Activated naive CD8-positive, alpha-beta T cell treated with anti-CD3 and anti-CD28 coated beads, Interleukin-2, amount 50 U/mL, for 24 hours (primary cell): Measurements from ENCODE around the gene SLC22A23.

Experiments
- ATAC-seq: fragments of 150-1000 bp; cut with Tn5 transposase; one replicate; pipeline ENCODE4 v1.10.0; 2021
- DNase-seq: peaks from one replicate; pipeline ENCODE4 v3.0.0; 2021
- H3K27ac Mint-ChIP-seq: one replicate; pipeline ENCODE4 v1.8.0; 2021; ENCODE audit warnings: mild to moderate bottlenecking, mixed read lengths
- H3K27me3 Mint-ChIP-seq: one replicate; pipeline ENCODE4 v1.8.0; 2021; ENCODE audit warnings: mixed read lengths
- H3K36me3 Mint-ChIP-seq: one replicate; pipeline ENCODE4 v1.8.0; 2021; ENCODE audit warnings: low read depth, mixed read lengths
- H3K4me1 Mint-ChIP-seq: one replicate; pipeline ENCODE4 v1.8.0; 2021; ENCODE audit warnings: mixed read lengths
- H3K4me3 Mint-ChIP-seq: one replicate; pipeline ENCODE4 v1.8.0; 2021; ENCODE audit warnings: mild to moderate bottlenecking, moderate library complexity, mixed read lengths
- H3K9me3 Mint-ChIP-seq: one replicate; pipeline ENCODE4 v1.8.0; 2021; ENCODE audit warnings: mixed read lengths

SLC22A23 gene

DNA sequence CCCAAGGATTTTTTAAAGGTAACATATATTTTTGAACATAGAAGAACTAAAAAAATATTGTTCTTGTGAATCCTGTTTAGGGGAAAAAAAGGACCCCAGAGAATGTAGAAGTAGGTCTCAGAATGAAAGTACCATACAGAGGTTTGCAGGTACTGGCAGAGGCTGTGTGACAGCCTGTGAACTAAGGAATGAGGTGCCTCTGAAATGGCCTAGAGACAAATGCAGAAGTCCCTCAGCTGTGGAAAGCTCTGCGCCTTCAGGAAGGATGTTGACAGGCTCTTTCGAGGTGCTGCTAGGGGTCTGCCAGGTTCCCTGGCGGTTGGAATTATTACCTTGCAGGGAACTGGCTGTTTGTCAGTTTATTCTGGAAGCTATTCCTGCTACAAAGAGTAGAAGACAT lies 220.8 kb downstream of the SLC22A23 start:
- H3K4me1 Mint-ChIP-seq: peaks cover 10% of the 10 kb centered on the region
- DNase-seq: no peak
- no peaks in the 10 kb centered on the region for H3K9me3 Mint-ChIP-seq
- no peak overlapping the region for H3K4me3 Mint-ChIP-seq
- H3K36me3 Mint-ChIP-seq: no peaks in the 10 kb centered on the region
- ATAC-seq: no peak
- H3K27ac Mint-ChIP-seq: no peak overlapping the region
- peaks cover 72% of the 10 kb centered on the region for H3K27me3 Mint-ChIP-seq

DNA sequence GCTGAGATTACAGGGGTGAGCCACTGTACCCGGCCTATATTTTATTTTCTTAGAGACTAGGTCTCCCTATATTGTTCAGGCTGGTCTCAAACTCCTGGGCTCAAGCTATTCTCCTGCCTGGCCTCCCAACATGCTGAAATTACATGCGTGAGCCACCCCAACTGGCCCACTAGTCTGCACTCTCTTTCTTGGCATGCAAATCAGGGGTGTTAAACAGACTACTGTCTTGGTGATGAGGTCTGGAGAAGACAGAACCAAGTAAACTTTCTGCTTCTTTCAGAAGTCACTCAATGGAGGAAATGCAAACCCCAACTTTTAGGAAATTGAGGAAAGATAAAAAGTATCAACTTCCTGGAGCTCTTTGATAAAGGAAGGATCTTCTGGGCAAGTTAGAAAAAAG lies 221.4 kb downstream of the SLC22A23 start:
- Mint-ChIP-seq H3K9me3 (no peaks in the 10 kb centered on the region), H3K27ac (no peak overlapping the region), H3K4me3 (no peak overlapping the region), H3K27me3 (peaks cover 78% of the 10 kb centered on the region), H3K36me3 (no peaks in the 10 kb centered on the region), H3K4me1 (peaks cover 15% of the 10 kb centered on the region)
- no peak for ATAC-seq
- DNase-seq: no peak

DNA sequence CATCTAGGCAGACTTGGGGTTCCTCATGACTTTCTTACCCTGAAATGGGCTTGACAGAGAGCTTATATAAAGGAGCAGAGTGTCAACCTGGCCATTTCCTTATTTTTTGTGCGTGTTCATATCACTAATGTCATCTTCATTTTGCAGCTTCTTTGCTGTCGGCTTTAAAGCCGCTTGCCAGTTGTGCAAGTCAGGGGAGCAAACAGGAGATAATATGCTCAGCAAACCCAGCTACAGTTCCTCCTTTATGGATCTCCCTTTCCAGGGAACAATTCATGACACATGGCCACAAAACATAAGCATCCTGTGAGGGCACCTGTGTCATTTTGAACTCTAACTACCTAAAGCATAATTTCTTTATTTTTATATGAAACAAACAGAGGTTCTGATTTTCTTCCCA lies 222.9 kb downstream of the SLC22A23 start:
- H3K27ac Mint-ChIP-seq: no peak overlapping the region

DNA sequence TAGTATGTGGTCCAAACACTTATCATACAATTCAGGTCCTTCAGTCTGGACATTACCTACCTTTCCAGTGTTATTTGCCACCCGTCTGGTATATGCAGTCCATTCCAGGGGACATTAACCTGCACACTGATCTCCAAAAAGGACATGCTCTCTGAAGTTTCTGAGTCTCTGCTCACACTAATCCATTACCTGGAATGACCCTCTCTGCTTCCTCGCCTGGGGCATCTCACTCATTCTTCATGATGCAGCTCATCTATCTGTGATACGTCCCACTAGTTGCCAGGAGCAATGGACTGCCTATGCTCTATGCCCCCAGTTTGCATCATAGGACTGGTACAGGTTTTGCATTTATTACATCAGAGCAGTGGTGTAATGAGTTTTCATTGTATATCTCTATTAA lies 223.5 kb downstream of the SLC22A23 start:
- no peaks in the 10 kb centered on the region for H3K36me3 Mint-ChIP-seq
- ATAC-seq: no peak
- DNase-seq: no peak
- H3K9me3 Mint-ChIP-seq: no peaks in the 10 kb centered on the region
- H3K27ac Mint-ChIP-seq: no peak overlapping the region
- H3K4me1 Mint-ChIP-seq: peaks cover 35% of the 10 kb centered on the region
- H3K4me3 Mint-ChIP-seq: no peak overlapping the region
- peaks cover 85% of the 10 kb centered on the region for H3K27me3 Mint-ChIP-seq

More for the DNA sequence above, 222.9 kb downstream of the SLC22A23 start:
- Mint-ChIP-seq H3K4me3 (no peak overlapping the region), H3K27me3 (peaks cover 85% of the 10 kb centered on the region), H3K36me3 (no peaks in the 10 kb centered on the region), H3K9me3 (no peaks in the 10 kb centered on the region), H3K4me1 (peaks cover 31% of the 10 kb centered on the region)
- no peak for ATAC-seq
- DNase-seq: no peak

DNA sequence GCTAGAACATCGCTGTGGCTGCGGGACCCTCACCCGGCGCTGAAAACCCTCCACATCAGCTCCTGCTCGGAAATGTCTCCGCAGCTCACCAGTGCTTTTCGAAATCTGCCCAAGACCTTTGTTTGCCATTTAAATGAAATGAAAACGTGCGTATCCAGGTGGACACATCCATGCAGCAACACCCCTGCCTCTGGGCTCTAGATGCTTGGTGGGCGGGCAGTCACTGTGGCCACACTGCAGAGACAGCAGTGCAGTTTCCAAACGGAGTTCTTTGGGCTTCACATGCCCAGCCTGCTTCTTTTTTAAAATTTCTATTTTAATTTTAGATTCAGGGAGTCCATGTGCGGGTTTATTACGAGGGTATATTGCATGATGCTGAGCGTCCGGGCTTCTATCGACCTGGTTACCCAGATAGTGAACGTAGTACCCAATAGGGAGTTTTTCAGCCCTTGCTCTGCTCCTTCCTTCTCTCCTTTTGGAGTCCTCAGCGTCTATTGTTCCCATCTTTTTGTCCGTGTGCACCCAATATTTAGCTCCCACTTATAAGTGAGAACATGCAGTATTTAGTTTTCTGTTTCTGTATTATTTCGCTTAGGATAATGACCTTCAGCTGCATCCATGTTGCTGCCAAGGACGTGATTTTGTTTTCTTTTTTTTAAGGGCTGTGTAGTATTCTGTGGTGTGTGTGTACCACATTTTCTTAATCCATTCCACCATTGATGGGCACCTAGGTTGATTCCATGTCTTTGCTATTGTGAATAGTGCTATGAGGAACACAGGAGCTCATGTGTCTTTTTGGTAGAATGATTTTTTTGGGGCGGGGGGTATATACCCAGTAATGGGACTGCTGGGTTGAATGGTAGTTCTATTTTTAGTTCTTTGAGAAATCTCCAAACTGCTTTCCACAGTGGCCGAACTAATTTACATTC lies 224.6 kb downstream of the SLC22A23 start:
- Mint-ChIP-seq H3K4me3 (no peak overlapping the region), H3K27ac (no peak overlapping the region), H3K4me1 (peaks cover 42% of the 10 kb centered on the region), H3K9me3 (no peaks in the 10 kb centered on the region), H3K27me3 (peaks cover 83% of the 10 kb centered on the region), H3K36me3 (no peaks in the 10 kb centered on the region)
- ATAC-seq: no peak
- no peak for DNase-seq

DNA sequence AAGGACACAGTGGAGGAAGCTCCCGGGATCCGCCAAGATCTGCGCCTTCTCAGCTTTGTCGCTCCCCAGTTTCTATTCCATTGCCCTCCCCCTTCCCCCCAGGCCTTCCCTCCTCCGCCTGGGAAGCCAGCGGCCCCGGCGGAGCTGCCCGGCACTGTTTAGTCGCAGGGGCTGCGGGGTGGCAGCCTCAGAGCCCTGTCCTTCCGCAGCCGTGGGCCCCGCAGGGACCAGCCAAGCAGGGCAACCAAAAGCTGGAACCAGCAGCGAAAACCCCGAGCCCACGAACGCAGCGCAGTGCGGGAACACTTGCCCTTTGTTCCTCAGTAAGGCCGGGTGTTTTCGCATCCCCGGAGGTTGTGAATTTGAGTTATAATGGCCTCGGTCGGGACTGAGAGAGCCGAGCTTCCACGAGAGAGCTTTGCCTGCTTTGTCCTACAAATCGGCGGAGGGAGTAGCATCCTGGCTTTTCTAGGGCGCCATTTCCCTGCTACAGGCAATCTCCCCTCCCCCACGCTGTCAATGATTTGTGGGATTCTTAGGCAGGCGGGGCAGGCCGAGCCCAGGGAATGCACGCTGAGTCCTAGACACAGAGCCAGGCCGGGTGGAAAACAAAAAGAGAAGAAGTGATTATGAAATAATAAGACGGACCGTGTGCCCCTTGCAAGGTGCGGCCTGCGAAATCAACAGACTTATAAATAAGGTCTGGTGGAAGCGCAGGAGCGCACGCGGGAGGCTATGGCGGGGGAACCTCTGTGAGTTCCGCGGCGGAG lies 225.4 kb downstream of the SLC22A23 start:
- H3K27me3 Mint-ChIP-seq: peaks cover 82% of the 10 kb centered on the region
- no peaks in the 10 kb centered on the region for H3K9me3 Mint-ChIP-seq
- H3K4me1 Mint-ChIP-seq: peaks cover 48% of the 10 kb centered on the region
- ATAC-seq: no peak
- no peak overlapping the region for H3K4me3 Mint-ChIP-seq
- H3K27ac Mint-ChIP-seq: no peak overlapping the region
- no peak for DNase-seq
- H3K36me3 Mint-ChIP-seq: no peaks in the 10 kb centered on the region

GRCh38 chr6:3230900-3231246 lies 226.0 kb downstream of the SLC22A23 start:
- ATAC-seq (no peak), DNase-seq (no peak)
- Mint-ChIP-seq H3K9me3 (no peaks in the 10 kb centered on the region), H3K4me3 (no peak overlapping the region), H3K27me3 (peaks cover 82% of the 10 kb centered on the region), H3K27ac (no peak overlapping the region), H3K4me1 (peaks cover 48% of the 10 kb centered on the region), H3K36me3 (no peaks in the 10 kb centered on the region)

DNA sequence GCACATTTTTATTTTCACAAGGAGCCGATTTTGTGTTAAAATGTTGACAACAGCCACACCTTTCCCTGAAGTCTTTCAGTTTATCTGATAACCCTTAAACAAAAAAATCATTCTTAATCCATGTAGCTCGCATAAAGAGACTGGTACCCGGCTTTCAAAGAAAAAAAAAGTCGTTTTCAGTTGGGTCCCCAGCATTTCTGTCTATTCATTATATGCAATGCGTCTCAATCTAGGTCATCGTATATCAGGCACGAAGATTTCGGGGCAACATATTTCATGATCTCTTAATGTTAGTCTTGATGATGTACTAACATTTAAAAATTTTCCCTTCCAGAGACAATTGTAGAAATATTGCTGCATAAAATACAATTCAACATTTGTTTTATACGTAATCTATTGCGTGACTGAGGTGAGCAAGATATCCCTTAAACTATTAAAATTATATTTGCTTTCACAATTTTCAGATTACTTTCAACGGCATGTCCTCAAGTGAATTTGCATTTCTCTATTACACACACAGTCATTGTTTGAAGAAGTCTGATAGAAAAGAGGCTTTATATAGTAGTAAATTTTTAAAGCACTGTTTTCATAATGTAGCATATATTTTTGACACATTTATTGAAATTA lies 226.5 kb downstream of the SLC22A23 start:
- H3K36me3 Mint-ChIP-seq: no peaks in the 10 kb centered on the region
- H3K27me3 Mint-ChIP-seq: peaks cover 81% of the 10 kb centered on the region
- no peak for ATAC-seq
- no peak for DNase-seq
- H3K4me1 Mint-ChIP-seq: peaks cover 48% of the 10 kb centered on the region
- H3K4me3 Mint-ChIP-seq: peak overlapping the region; percentile 42
- H3K9me3 Mint-ChIP-seq: no peaks in the 10 kb centered on the region
- no peak overlapping the region for H3K27ac Mint-ChIP-seq

- peaks cover 48% of the 10 kb centered on the region for H3K4me1 Mint-ChIP-seq
- H3K4me3 Mint-ChIP-seq: peak overlapping the region; percentile 42
- ATAC-seq: peak; percentile 52
- H3K9me3 Mint-ChIP-seq: no peaks in the 10 kb centered on the region
- no peak overlapping the region for H3K27ac Mint-ChIP-seq
- DNase-seq: peak; percentile 41
- H3K27me3 Mint-ChIP-seq: peaks cover 77% of the 10 kb centered on the region
- no peaks in the 10 kb centered on the region for H3K36me3 Mint-ChIP-seq
Measured at GRCh38 chr6:3229566-3230178, 227.2 kb downstream of the SLC22A23 start.

- H3K4me1 Mint-ChIP-seq: peaks cover 48% of the 10 kb centered on the region
- peak overlapping the region; percentile 75 for H3K4me3 Mint-ChIP-seq
- no peak overlapping the region for H3K27ac Mint-ChIP-seq
- H3K27me3 Mint-ChIP-seq: peaks cover 76% of the 10 kb centered on the region
- DNase-seq (peak; percentile 18), ATAC-seq (no peak)
- H3K9me3 Mint-ChIP-seq: no peaks in the 10 kb centered on the region
- H3K36me3 Mint-ChIP-seq: no peaks in the 10 kb centered on the region
Measured at GRCh38 chr6:3228771-3229565, 227.9 kb downstream of the SLC22A23 start.

DNA sequence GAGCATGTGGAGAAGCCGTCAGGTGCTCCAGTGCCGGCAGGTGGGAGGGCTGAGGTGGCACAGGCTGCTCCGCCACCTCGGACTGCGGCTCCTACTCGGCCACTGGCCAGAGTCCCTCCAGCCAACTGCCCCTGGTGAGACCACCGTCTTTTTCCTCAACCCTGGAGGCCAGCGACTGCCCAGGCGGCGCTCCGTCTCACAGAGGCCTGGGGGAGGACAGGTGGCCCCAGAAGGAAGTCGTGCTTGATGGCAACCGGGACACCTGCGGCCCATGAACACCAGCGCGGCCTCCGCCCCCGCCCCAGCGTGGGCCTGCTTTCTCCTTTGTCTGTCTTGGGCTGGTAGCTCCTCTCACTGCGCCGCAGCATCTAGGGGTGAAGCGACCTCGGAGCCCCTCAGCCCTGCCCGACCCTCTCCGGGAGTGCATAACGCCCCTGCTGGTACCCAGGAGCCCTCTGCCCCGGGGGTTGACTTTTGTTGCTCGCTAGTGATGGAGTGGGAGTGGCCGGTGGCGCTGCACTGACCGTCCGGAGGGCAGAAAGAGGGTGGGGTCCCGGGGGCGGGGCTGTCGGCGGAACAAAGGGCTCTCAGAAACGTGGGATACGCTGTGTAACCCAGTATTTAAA lies 228.7 kb downstream of the SLC22A23 start:
- no peaks in the 10 kb centered on the region for H3K36me3 Mint-ChIP-seq
- DNase-seq: peak; percentile 10
- H3K27ac Mint-ChIP-seq: no peak overlapping the region
- peak overlapping the region; percentile 43 for H3K4me3 Mint-ChIP-seq
- H3K4me1 Mint-ChIP-seq: peaks cover 48% of the 10 kb centered on the region
- ATAC-seq: peak; percentile 11
- H3K27me3 Mint-ChIP-seq: peaks cover 76% of the 10 kb centered on the region
- no peaks in the 10 kb centered on the region for H3K9me3 Mint-ChIP-seq

DNA sequence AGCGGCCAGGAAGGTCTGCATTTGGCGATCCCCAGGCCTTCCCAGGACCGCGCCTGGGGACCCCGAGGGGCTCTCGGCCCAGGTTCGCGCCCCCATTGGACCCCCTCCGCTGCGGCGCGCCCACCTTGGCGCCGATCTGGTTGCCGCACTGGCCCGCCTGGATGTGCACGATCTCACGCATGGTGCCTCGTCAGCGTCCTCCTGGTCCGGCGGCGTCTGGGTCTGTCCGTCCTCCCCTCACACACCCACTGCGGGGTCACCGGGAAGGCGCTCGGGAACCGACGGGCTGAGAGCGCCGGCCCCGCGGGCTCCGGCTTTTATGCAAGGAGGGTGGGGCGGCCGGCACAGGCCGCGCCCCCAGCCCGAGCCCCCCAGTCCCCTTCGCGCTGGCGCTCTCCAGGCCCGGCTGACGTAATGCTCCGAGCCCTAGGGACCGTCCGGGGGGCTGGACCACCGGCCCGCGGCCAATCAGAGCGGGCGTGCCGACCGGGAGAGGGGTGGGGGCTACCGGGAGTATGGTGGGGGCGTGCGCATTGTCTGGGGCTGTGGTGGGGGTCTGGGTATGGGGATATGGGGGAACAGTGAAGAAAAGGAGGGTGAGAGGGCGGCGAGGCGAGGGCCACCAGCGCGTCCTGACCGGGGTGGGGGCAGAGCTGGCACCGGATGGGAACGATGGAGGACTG lies 229.3 kb downstream of the SLC22A23 start, which contains the start of gene TUBB2B:
TUBB2B (minus strand) TSS at position 291 of the 683 bp plus-strand sequence; CDS start at position 181, 110 bp downstream.
- Mint-ChIP-seq H3K36me3 (no peaks in the 10 kb centered on the region), H3K9me3 (no peaks in the 10 kb centered on the region), H3K27ac (no peak within 1 kb of the TSS), H3K4me3 (peak within 1 kb of the TSS; percentile 57), H3K4me1 (peaks cover 48% of the 10 kb centered on the region), H3K27me3 (peaks cover 70% of the 10 kb centered on the region)
- no peak for ATAC-seq
- no peak for DNase-seq
